ENCODE results near the gene PRKG1. TPM values are rescaled to one million over a fixed set of nuclear protein-coding genes. Genes with fewer than 3 reads are reported as not detected.

PRKG1 gene
- total RNA-seq, 2 donors from 2014 or later = 145 to 381 TPM

DNA sequence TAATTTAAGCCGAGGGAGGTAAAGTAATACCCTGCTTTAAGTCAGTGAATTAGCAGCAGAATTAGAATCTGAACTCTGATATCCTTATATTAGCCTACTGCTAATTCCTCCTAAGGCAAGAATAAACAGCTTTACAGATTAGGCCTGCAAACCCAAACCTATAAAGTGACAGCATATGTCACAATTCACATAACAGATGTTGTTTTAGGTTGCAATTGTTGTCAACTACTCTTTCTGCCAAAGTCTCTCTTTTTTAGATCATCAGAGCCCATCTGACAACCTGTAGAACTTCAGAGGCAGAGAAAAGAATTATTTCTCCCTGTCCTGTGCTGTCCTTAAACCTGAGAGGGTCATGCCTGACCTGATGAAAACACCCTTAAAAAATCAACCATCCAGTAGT lies 167.2 kb downstream of the PRKG1 start:
- Histone ChIP-seq H3K9me3 (no peaks in the 10 kb centered on the region), H3K4me1 (ENCODE audit: control insufficient read depth in 1 of 2, low read depth in 2 of 2) (peaks cover 19 to 69% of the 10 kb centered on the region in 2 donors), H3K27me3 (replicated peaks; ENCODE audit: insufficient read depth) (no peaks in the 10 kb centered on the region), H3K4me3 (no peak overlapping the region), H3K36me3 (no peaks in the 10 kb centered on the region), H3K27ac (peak overlapping the region in 1 of 2 donors; percentile 29)
- DNase-seq (ENCODE audit: low spot score) (no peak), ATAC-seq (ENCODE audit: insufficient number of reproducible peaks, low FRiP score, low read depth) (no peak)
- no peak for TF ChIP-seq CTCF (IDR thresholded peaks at IDR 0.05)

DNA sequence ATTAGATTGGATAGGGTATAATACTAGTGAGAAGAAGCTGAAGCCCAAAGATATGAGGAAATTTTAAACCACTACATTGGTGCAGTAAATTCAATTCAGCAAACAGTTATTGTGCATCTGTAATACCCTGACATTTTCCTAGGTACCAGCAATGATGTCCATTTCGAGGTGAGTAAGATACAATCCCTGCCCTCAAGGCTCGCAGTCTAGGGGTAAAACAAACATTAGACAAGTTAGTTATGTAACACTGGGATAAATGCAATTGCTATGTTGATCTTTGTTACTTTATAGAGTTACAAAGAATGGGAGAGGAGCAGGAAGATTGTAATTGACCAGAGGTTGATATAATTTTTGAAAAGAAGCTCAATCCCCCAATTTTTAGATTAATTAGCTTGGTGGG lies 168.1 kb downstream of the PRKG1 start:
- Histone ChIP-seq H3K27me3 (replicated peaks; ENCODE audit: insufficient read depth) (no peaks in the 10 kb centered on the region), H3K36me3 (no peaks in the 10 kb centered on the region), H3K9me3 (no peaks in the 10 kb centered on the region), H3K27ac (no peak overlapping the region), H3K4me3 (no peak overlapping the region), H3K4me1 (ENCODE audit: control insufficient read depth in 1 of 2, low read depth in 2 of 2) (peaks cover 23 to 67% of the 10 kb centered on the region in 2 donors)
- no peak for TF ChIP-seq CTCF (IDR thresholded peaks at IDR 0.05)
- DNase-seq (ENCODE audit: low spot score) (no peak), ATAC-seq (ENCODE audit: insufficient number of reproducible peaks, low FRiP score, low read depth) (no peak)

DNA sequence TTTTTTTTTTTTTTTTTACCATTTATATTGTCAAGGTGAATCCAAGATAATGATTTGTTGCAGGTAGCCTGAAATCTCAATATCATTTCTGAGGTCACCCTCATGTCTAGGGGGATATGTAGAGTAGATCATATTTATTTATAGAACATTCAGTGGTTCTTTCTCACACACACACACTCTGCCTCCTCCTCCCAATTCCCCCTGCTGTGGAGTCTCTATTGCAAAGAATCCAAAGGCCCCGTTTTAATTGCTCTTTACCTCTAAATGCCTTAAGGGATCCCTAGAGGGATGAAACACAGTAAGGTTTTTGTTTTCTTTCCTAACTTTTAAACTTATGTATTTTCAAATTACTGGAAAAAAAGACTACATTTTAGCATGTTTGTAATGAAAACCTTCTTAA lies 170.0 kb downstream of the PRKG1 start:
- no peak for DNase-seq (ENCODE audit: low spot score)

GRCh38 chr10:51244748-51245490 lies 170.6 kb downstream of the PRKG1 start:
- peak overlapping the region in 1 of 2 donors; percentile 42 for H3K27ac ChIP-seq

More for the DNA sequence above, 170.0 kb downstream of the PRKG1 start:
- Histone ChIP-seq H3K4me1 (ENCODE audit: control insufficient read depth in 1 of 2, low read depth in 2 of 2) (peaks cover 19 to 64% of the 10 kb centered on the region in 2 donors), H3K9me3 (no peaks in the 10 kb centered on the region), H3K36me3 (no peaks in the 10 kb centered on the region), H3K4me3 (no peak overlapping the region), H3K27ac (peak overlapping the region in 1 of 2 donors; percentile 42), H3K27me3 (replicated peaks; ENCODE audit: insufficient read depth) (no peaks in the 10 kb centered on the region)
- no peak for TF ChIP-seq CTCF (IDR thresholded peaks at IDR 0.05)
- no peak for ATAC-seq (ENCODE audit: insufficient number of reproducible peaks, low FRiP score, low read depth)

GRCh38 chr10:51246156-51246555 lies 171.9 kb downstream of the PRKG1 start:
- no peak overlapping the region for H3K4me3 ChIP-seq
- H3K9me3 ChIP-seq = no peaks in the 10 kb centered on the region
- no peak for TF ChIP-seq CTCF (IDR thresholded peaks at IDR 0.05)
- peak overlapping the region in 1 of 2 donors; percentile 32 for H3K27ac ChIP-seq
- peaks cover 29 to 65% of the 10 kb centered on the region in 2 donors for H3K4me1 ChIP-seq (ENCODE audit: control insufficient read depth in 1 of 2, low read depth in 2 of 2)
- ATAC-seq (ENCODE audit: insufficient number of reproducible peaks, low FRiP score, low read depth) (no peak), DNase-seq (ENCODE audit: low spot score) (no peak)
- H3K27me3 ChIP-seq (replicated peaks; ENCODE audit: insufficient read depth) = no peaks in the 10 kb centered on the region
- no peaks in the 10 kb centered on the region for H3K36me3 ChIP-seq

More at GRCh38 chr10:51244748-51245490, 170.6 kb downstream of the PRKG1 start:
- ATAC-seq (ENCODE audit: insufficient number of reproducible peaks, low FRiP score, low read depth) (no peak), DNase-seq (ENCODE audit: low spot score) (no peak)
- Histone ChIP-seq H3K9me3 (no peaks in the 10 kb centered on the region), H3K4me1 (ENCODE audit: control insufficient read depth in 1 of 2, low read depth in 2 of 2) (peaks cover 18 to 64% of the 10 kb centered on the region in 2 donors), H3K27me3 (replicated peaks; ENCODE audit: insufficient read depth) (no peaks in the 10 kb centered on the region), H3K4me3 (no peak overlapping the region), H3K36me3 (no peaks in the 10 kb centered on the region)
- TF ChIP-seq CTCF (IDR thresholded peaks at IDR 0.05) = no peak

All from thoracic aorta (tissue), 2 donors.